GM12878 (cell line): Measurements from ENCODE around the gene LMO7. TPM values are rescaled to one million over a fixed set of nuclear protein-coding genes. Genes with fewer than 3 reads are reported as not detected.

Experiments used
- ATAC-seq: fragments of 200-7000 bp; cut with Tn5 transposase; 3 replicates; pipeline ENCODE4 v1.9.1; 2020; ENCODE audit warnings: mild to moderate bottlenecking, moderate library complexity
- BruUV-seq: library from RNA; stranded (reverse); fragments of 400-500 nt; replicated peaks from 2 replicates; lab custom pipeline; 2021; lab: Mats Ljungman, UMichigan
- CTCF ChIA-PET: fragments of 300-600 bp; sonication (Branson Sonifier 250); formaldehyde crosslinking; extraction: SDS; loops from one replicate; lab custom pipeline; 2021; ENCODE audit warnings: inconsistent platforms; lab: Yijun Ruan, JAX
- POLR2A ChIA-PET: fragments of 350-600 bp; formaldehyde crosslinking; extraction: SDS; loops from one replicate; lab custom pipeline; 2021; ENCODE audit warnings: inconsistent platforms; lab: Charles Lee
- RAD21 ChIA-PET: fragments of 300-600 bp; sonication (Branson Sonifier 250); formaldehyde crosslinking; loops from one replicate; lab custom pipeline; 2023; ENCODE audit warnings: antibody characterized with exemption; ENCODE audit not compliant: unreplicated experiment; lab: Charles Lee
- SMC1A ChIA-PET: fragments of 300-600 bp; sonication (Branson Sonifier 250); formaldehyde crosslinking; loops from one replicate; lab custom pipeline; 2023; ENCODE audit not compliant: unreplicated experiment, uncharacterized antibody; lab: Charles Lee
- DNase-seq: peaks from one replicate; pipeline ENCODE4 v3.0.0-alpha.2; 2011; ENCODE audit warnings: low read depth, low spot score
- FAIRE-seq: peaks from 3 replicates; lab custom pipeline; 2011; peaks lifted over from hg19 to GRCh38; lab: Jason Lieb, UNC
- H2AFZ ChIP-seq: 2 replicates; pipeline ENCODE4 v1.6.0; 2011; ENCODE audit warnings: low read depth, low read length, control low read depth; ENCODE audit not compliant: control insufficient read depth
- H3K27ac ChIP-seq: 2 replicates; pipeline ENCODE4 v1.5.1; 2011; ENCODE audit warnings: control low read depth; ENCODE audit not compliant: control insufficient read depth, insufficient read depth
- H3K27me3 ChIP-seq, 2 experiments: replicated peaks in 1 of 2; 2 replicates each; pipeline versions ENCODE4 v1.6.0 to v1.6.1; 2011; ENCODE audit warnings: low read length in 1 of 2; ENCODE audit not compliant: control insufficient read depth in 2 of 2, insufficient read depth in 2 of 2
- H3K36me3 ChIP-seq, 2 experiments: 2 replicates each; pipeline ENCODE4 v1.5.1; 2011; ENCODE audit warnings: low read length in 1 of 2; ENCODE audit not compliant: control insufficient read depth in 2 of 2, insufficient read depth in 2 of 2
- H3K4me1 ChIP-seq: 2 replicates; pipeline ENCODE4 v1.6.1; 2011; ENCODE audit warnings: mild to moderate bottlenecking, low read length, moderate library complexity, mixed read lengths; ENCODE audit not compliant: control insufficient read depth, insufficient read depth
- H3K4me2 ChIP-seq: 2 replicates; pipeline ENCODE4 v1.6.0; 2011; ENCODE audit warnings: control low read depth; ENCODE audit not compliant: control insufficient read depth, insufficient read depth
- H3K4me3 ChIP-seq: fragments of 200-600 bp; sonication (generic); 2 replicates; pipeline ENCODE4 v1.5.1; 2016
- H3K79me2 ChIP-seq: 2 replicates; pipeline ENCODE4 v1.6.0; 2011; ENCODE audit warnings: low read length; ENCODE audit not compliant: control insufficient read depth, insufficient read depth
- H3K9ac ChIP-seq: 2 replicates; pipeline ENCODE4 v1.8.0; 2011; ENCODE audit warnings: low read length, control low read depth, mixed read lengths; ENCODE audit not compliant: control insufficient read depth, insufficient read depth
- H3K9me3 ChIP-seq: replicated peaks from 3 replicates; pipeline ENCODE4 v1.5.1; 2011; ENCODE audit warnings: mild to moderate bottlenecking, low read length; ENCODE audit not compliant: control insufficient read depth, insufficient read depth
- H4K20me1 ChIP-seq: 2 replicates; pipeline ENCODE4 v1.6.0; 2011; ENCODE audit not compliant: control insufficient read depth, insufficient read depth
- ATF3 ChIP-seq: IDR thresholded peaks from 2 replicates; pipeline ENCODE4 v1.6.1; 2011; ENCODE audit warnings: low read depth, mild to moderate bottlenecking, low read length, moderate library complexity, borderline replicate concordance; ENCODE audit errors: extremely low read depth
- SMC3 ChIP-seq: IDR thresholded peaks from 2 replicates; pipeline ENCODE4 v1.6.1; 2011; ENCODE audit warnings: low read length, improper control_type of control experiment, borderline replicate concordance
- STAT3 ChIP-seq: IDR thresholded peaks from 2 replicates; pipeline ENCODE4 v1.6.1; 2011; ENCODE audit warnings: low read depth, low read length, improper control_type of control experiment
- TARDBP ChIP-seq: IDR thresholded peaks from 2 replicates; pipeline ENCODE4 v1.6.1; 2016; ENCODE audit warnings: borderline replicate concordance
- TBL1XR1 ChIP-seq: IDR thresholded peaks from 2 replicates; pipeline ENCODE4 v1.6.1; 2012; ENCODE audit warnings: low read depth, low read length, improper control_type of control experiment
- TCF7 ChIP-seq: IDR thresholded peaks from 2 replicates; pipeline ENCODE4 v1.6.1; 2014; ENCODE audit warnings: antibody characterized with exemption, borderline replicate concordance
- YBX1 ChIP-seq: fragments of 450-650 bp; IDR thresholded peaks from 2 replicates; pipeline ENCODE4 v1.6.1; 2016; ENCODE audit warnings: antibody characterized with exemption
- ZSCAN29 ChIP-seq: fragments of 450-650 bp; IDR thresholded peaks from 2 replicates; pipeline ENCODE4 v1.6.1; 2017; ENCODE audit warnings: mild to moderate bottlenecking, moderate library complexity
- WGBS: methylation state at CpG from one replicate; pipeline ENCODE4 v1.1.6; 2016; ENCODE audit warnings: low lambda C conversion rate; ENCODE audit not compliant: insufficient replicate concordance, insufficient coverage; ENCODE audit errors: missing lambda C conversion rate; 5-methylcytosine and 5-hydroxymethylcytosine counted together
- in situ Hi-C: fragments of 300-500 bp; cut with MboI; formaldehyde crosslinking; loops from 9 replicates; pipeline ENCODE4 v1.14.3; 2018; ENCODE audit warnings: mixed read lengths
- intact Hi-C: fragments of 100-400 bp; cut with micrococcal nuclease; formaldehyde crosslinking; loops from one replicate; pipeline ENCODE4 v1.14.2; 2022; ENCODE audit not compliant: unreplicated experiment
- polyA plus RNA-seq, 11 experiments: library from polyadenylated mRNA; depleted of rRNA in 4 of 11; unstranded in 6 of 11; stranded (reverse) in 5 of 11; fragments of >200 nt; fragmentation: Nextera tagmentation in 4 of 11; fragmentation: Illumina TruSeq in 1 of 11; extraction: Ambion mirVana in 4 of 11; extraction: Trizol in 1 of 11; gene quantifications; 1 replicate in 1 of 11; 2 replicates in 10 of 11; pipeline versions ENCODE4 v1.2.1 to v1.2.3, GENCODE V29; 2011 to 2016; ENCODE audit warnings: inconsistent platforms in 2 of 11, missing spikeins in 2 of 11, low read depth in 1 of 11
- total RNA-seq, 4 experiments: library from RNA; depleted of rRNA in 3 of 4; stranded (reverse); fragments of >200 nt in 3 of 4; fragmentation: Illumina TruSeq in 1 of 4; extraction: Trizol in 1 of 4; gene quantifications; 2 replicates each; pipeline versions ENCODE4 v1.2.1 to v1.2.3, GENCODE V29; 2013 to 2021

The LMO7 gene
- total and polyA plus RNA-seq, 10 of the 15 experiments (the other 5 are each of a cell fraction or from before 2014, with no cell fraction given) = 8.5 to 67.8 (median 36.8) TPM

- ChIA-PET POLR2A (no interaction called here), RAD21 (no interaction called here), CTCF (interaction anchor here (1.0 to 2.1 kb wide), 5 partner anchors 10 to 128 kb away, joined by 3 to 16 read pairs (median 4); no protein-coding TSS in a partner anchor), SMC1A (interaction anchor here (0.7 to 1.8 kb wide), 3 partner anchors 12 to 130 kb away, joined by 3 to 8 read pairs (median 5); no protein-coding TSS in a partner anchor)
- in situ Hi-C loops = no loop called here
- H3K79me2 ChIP-seq = no peaks in the 10 kb centered on the region
- FAIRE-seq (no peak), DNase-seq (no peak), ATAC-seq (no peak)
- no peak overlapping the region for H2AFZ ChIP-seq
- no peak overlapping the region for H3K9ac ChIP-seq
- H3K4me3 ChIP-seq = no peak overlapping the region
- TF ChIP-seq TBL1XR1 (no peak), SMC3 (no peak), TARDBP (no peak)
- no TSS peak for BruUV-seq
- no peak overlapping the region for H3K27ac ChIP-seq
- no peak overlapping the region for H3K4me2 ChIP-seq
- no peaks in the 10 kb centered on the region; a peak in 1 of 4 replicates for H3K27me3 ChIP-seq
- intact Hi-C loops = no loop called here
- no peaks in the 10 kb centered on the region for H3K4me1 ChIP-seq
- H3K36me3 ChIP-seq = no peaks in the 10 kb centered on the region
- H3K9me3 ChIP-seq = no peaks in the 10 kb centered on the region
- no peaks in the 10 kb centered on the region for H4K20me1 ChIP-seq
Measured at GRCh38 chr13:75889427-75889826, 253.3 kb downstream of the LMO7 start.

- ChIA-PET POLR2A (no interaction called here), RAD21 (no interaction called here), CTCF (interaction anchor here (1.1 to 1.8 kb wide), 2 partner anchors 25 to 200 kb away, joined by 3 to 5 read pairs; no protein-coding TSS in a partner anchor), SMC1A (interaction anchor here (1.3 kb wide), 1 partner anchor 122 kb away, joined by 3 read pairs; no protein-coding TSS in a partner anchor)
- intact Hi-C loops = no loop called here
- Histone ChIP-seq H3K79me2 (no peaks in the 10 kb centered on the region), H3K27me3 (no peaks in the 10 kb centered on the region), H3K4me3 (no peak overlapping the region), H3K36me3 (no peaks in the 10 kb centered on the region), H4K20me1 (no peaks in the 10 kb centered on the region), H3K4me1 (no peaks in the 10 kb centered on the region), H3K9me3 (no peaks in the 10 kb centered on the region; the same call in 2 of the 3 replicates), H2AFZ (no peak overlapping the region), H3K9ac (no peak overlapping the region), H3K27ac (no peak overlapping the region), H3K4me2 (no peak overlapping the region)
- BruUV-seq = no TSS peak
- DNase-seq = no peak
- WGBS = 2% methylated on average over 3 of the region's 3 CpGs
- in situ Hi-C loops = no loop called here
- FAIRE-seq = no peak
- no peak for ATAC-seq
- TF ChIP-seq YBX1 (no peak), ATF3 (no peak), ZSCAN29 (no peak), TCF7 (no peak), STAT3 (no peak)
Measured at GRCh38 chr13:75895168-75895567, 259.0 kb downstream of the LMO7 start.
